HEK293 (cell line): ENCODE measurements around the gene ASMT.
A peak's percentile ranks its signal among the peaks of the same experiment; 100 is the strongest.

Source experiments
- CTCF ChIA-PET: fragments of 350-600 bp; formaldehyde crosslinking; extraction: SDS; loops from one replicate; lab custom pipeline; 2021; ENCODE audit warnings: antibody characterized with exemption; lab: Yijun Ruan, JAX
- POLR2A ChIA-PET: fragments of 300-600 bp; formaldehyde crosslinking; extraction: SDS; loops from one replicate; lab custom pipeline; 2020; ENCODE audit warnings: antibody characterized with exemption, inconsistent platforms; lab: Yijun Ruan, JAX
- H3K27ac ChIP-seq: fragments of 200-500 bp; sonication (Bioruptor generic); 2 replicates; pipeline ENCODE4 v1.5.1; 2014; ENCODE audit warnings: low read depth, low read length, control low read depth, inconsistent platforms; ENCODE audit errors: extremely low read depth
- H3K36me3 ChIP-seq, 2 experiments: fragments of 200-500 bp in 1 of 2; sonication (Bioruptor generic) in 1 of 2; 1 replicate in 1 of 2; 2 replicates in 1 of 2; pipeline ENCODE4 v1.5.1; 2014 to 2017; ENCODE audit warnings: inconsistent platforms in 2 of 2, low read length in 2 of 2; ENCODE audit not compliant: control insufficient read depth in 2 of 2, insufficient read depth in 1 of 2
- H3K4me1 ChIP-seq: fragments of 200-500 bp; sonication (Bioruptor generic); 2 replicates; pipeline ENCODE4 v1.5.1; 2014; ENCODE audit warnings: mild to moderate bottlenecking, low read length, inconsistent platforms; ENCODE audit not compliant: control insufficient read depth, insufficient read depth
- H3K4me3 ChIP-seq: 2 replicates; pipeline ENCODE4 v1.5.1; 2011; ENCODE audit warnings: low read depth, mild to moderate bottlenecking, control low read depth, low read length, moderate library complexity
- H3K9me3 ChIP-seq: fragments of 200-500 bp; sonication (Bioruptor generic); 2 replicates; pipeline ENCODE4 v1.5.1; 2014; ENCODE audit warnings: low read depth, low read length, inconsistent platforms; ENCODE audit not compliant: control insufficient read depth, insufficient read depth
- EGR2 ChIP-seq: fragments of 450-650 bp; formaldehyde crosslinking; IDR thresholded peaks from 2 replicates; pipeline ENCODE4 v1.5.1; 2016; ENCODE audit warnings: low read depth, missing biosample characterization, missing genetic modification characterization
- GLI2 ChIP-seq: fragments of 450-650 bp; formaldehyde crosslinking; IDR thresholded peaks from 2 replicates; pipeline ENCODE4; 2017; ENCODE audit warnings: missing biosample characterization, missing genetic modification characterization, low read depth, borderline replicate concordance
- GLIS1 ChIP-seq: fragments of 450-650 bp; formaldehyde crosslinking; IDR thresholded peaks from 2 replicates; pipeline ENCODE4 v1.5.1; 2016; ENCODE audit warnings: missing biosample characterization, missing genetic modification characterization
- GLIS2 ChIP-seq: fragments of 450-650 bp; formaldehyde crosslinking; IDR thresholded peaks from 2 replicates; pipeline ENCODE4 v1.5.1; 2016; ENCODE audit warnings: missing biosample characterization, missing genetic modification characterization
- HOXA7 ChIP-seq: sonication (generic); formaldehyde crosslinking; IDR thresholded peaks from 2 replicates; pipeline ENCODE4 v1.8.1; 2022; ENCODE audit warnings: missing genetic modification reagents, borderline replicate concordance
- KLF1 ChIP-seq: fragments of 450-650 bp; formaldehyde crosslinking; IDR thresholded peaks from 2 replicates; pipeline ENCODE4 v1.5.1; 2016; ENCODE audit warnings: missing biosample characterization, missing genetic modification characterization
- OVOL3 ChIP-seq: fragments of 450-650 bp; formaldehyde crosslinking; IDR thresholded peaks from 2 replicates; pipeline ENCODE4 v1.5.1; 2016; ENCODE audit warnings: missing biosample characterization, missing genetic modification characterization
- SCRT2 ChIP-seq: fragments of 450-650 bp; formaldehyde crosslinking; IDR thresholded peaks from 2 replicates; pipeline ENCODE4 v1.5.1; 2016; ENCODE audit warnings: missing biosample characterization, missing genetic modification characterization
- SP2 ChIP-seq: fragments of 450-650 bp; formaldehyde crosslinking; IDR thresholded peaks from 2 replicates; pipeline ENCODE4 v1.5.1; 2016; ENCODE audit warnings: missing biosample characterization, missing genetic modification characterization
- SP3 ChIP-seq: fragments of 450-650 bp; formaldehyde crosslinking; IDR thresholded peaks from 2 replicates; pipeline ENCODE4 v1.5.1; 2016; ENCODE audit warnings: missing biosample characterization, missing genetic modification characterization
- TRIM28 ChIP-seq: IDR thresholded peaks from 2 replicates; pipeline ENCODE4 v1.6.1; 2011; ENCODE audit warnings: low read length, control low read depth, borderline replicate concordance
- ZBTB17 ChIP-seq: fragments of 450-650 bp; formaldehyde crosslinking; IDR thresholded peaks from 2 replicates; pipeline ENCODE4 v1.5.1; 2016; ENCODE audit warnings: missing biosample characterization, missing genetic modification characterization
- ZBTB20 ChIP-seq: fragments of 450-650 bp; formaldehyde crosslinking; IDR thresholded peaks from 2 replicates; pipeline ENCODE4 v1.5.1; 2016; ENCODE audit warnings: missing biosample characterization, missing genetic modification characterization
- ZBTB48 ChIP-seq: fragments of 450-650 bp; formaldehyde crosslinking; IDR thresholded peaks from 2 replicates; pipeline ENCODE4 v1.5.1; 2016; ENCODE audit warnings: missing biosample characterization, missing genetic modification characterization
- ZFHX2 ChIP-seq: fragments of 450-650 bp; formaldehyde crosslinking; conservative IDR thresholded peaks from 2 replicates; pipeline ENCODE4 v1.5.1; 2016; ENCODE audit warnings: missing biosample characterization, missing genetic modification characterization
- ZNF155 ChIP-seq: fragments of 450-650 bp; formaldehyde crosslinking; IDR thresholded peaks from 2 replicates; pipeline ENCODE4 v1.5.1; 2016; ENCODE audit warnings: missing biosample characterization, missing genetic modification characterization
- ZNF48 ChIP-seq: fragments of 450-650 bp; formaldehyde crosslinking; IDR thresholded peaks from 2 replicates; pipeline ENCODE4 v1.5.1; 2016; ENCODE audit warnings: missing biosample characterization, missing genetic modification characterization
- ZNF548 ChIP-seq: fragments of 450-650 bp; formaldehyde crosslinking; IDR thresholded peaks from 2 replicates; pipeline ENCODE4 v1.5.1; 2016; ENCODE audit warnings: missing biosample characterization, missing genetic modification characterization
- ZNF610 ChIP-seq: fragments of 450-650 bp; formaldehyde crosslinking; IDR thresholded peaks from 2 replicates; pipeline ENCODE4 v1.5.1; 2016; ENCODE audit warnings: missing biosample characterization, missing genetic modification characterization, borderline replicate concordance
- ZNF658 ChIP-seq: fragments of 450-650 bp; formaldehyde crosslinking; IDR thresholded peaks from 2 replicates; pipeline ENCODE4; 2016; ENCODE audit warnings: missing biosample characterization, missing genetic modification characterization
- TF ChIP-seq, protein P1 (sequence below): fragments of 450-650 bp; formaldehyde crosslinking; IDR thresholded peaks from 2 replicates; pipeline ENCODE4 v1.5.1; 2016; ENCODE audit warnings: missing biosample characterization, missing genetic modification characterization
- TF ChIP-seq, protein P2 (sequence below): sonication (generic); formaldehyde crosslinking; IDR thresholded peaks from 2 replicates; pipeline ENCODE4 v1.8.1; 2022; ENCODE audit warnings: mild to moderate bottlenecking, moderate library complexity, missing genetic modification reagents
- TF ChIP-seq, protein P3 (sequence below): fragments of 450-650 bp; formaldehyde crosslinking; IDR thresholded peaks from 2 replicates; pipeline ENCODE4 v1.5.1; 2017; ENCODE audit warnings: missing biosample characterization, missing genetic modification characterization
- TF ChIP-seq, protein P4 (sequence below): fragments of 450-650 bp; formaldehyde crosslinking; IDR thresholded peaks from 2 replicates; pipeline ENCODE4 v1.5.1; 2016; ENCODE audit warnings: missing biosample characterization, missing genetic modification characterization
- TF ChIP-seq, protein P5 (sequence below): fragments of 450-650 bp; formaldehyde crosslinking; IDR thresholded peaks from 2 replicates; pipeline ENCODE4 v1.5.1; 2017; ENCODE audit warnings: missing biosample characterization, missing genetic modification characterization

The ASMT gene

DNA sequence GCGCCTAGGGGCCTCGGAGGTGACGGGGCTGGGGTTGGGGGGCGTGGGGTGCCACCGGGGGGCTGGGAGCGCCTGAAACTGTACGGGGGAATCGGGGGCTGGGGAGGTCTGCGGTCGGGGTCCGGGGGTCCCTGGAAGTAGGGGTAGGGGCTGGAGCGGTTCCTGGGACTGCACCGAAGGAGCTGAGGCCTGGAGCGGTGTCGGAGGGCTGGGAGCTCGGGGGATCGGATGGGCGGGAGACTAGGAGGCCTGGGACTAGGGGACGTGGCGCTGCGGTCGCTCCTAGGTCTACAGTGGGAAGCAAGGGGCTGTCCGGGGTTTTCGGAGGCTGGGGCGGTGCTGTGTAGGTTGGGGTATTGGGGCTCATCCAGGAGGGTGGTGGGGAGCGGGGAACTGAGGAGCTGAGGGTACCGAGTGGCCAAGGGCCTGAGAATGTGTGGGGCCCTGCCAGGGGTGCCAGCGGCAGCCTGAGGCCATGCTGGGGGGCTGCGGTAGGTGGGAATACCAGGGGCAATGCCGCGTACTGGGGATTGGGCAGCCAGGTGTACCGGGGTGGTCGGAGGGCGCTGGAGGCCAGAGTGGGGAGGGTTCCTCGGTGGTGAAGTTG lies 22.9 kb upstream of the ASMT start:
- peaks cover 18 to 36% of the 10 kb centered on the region in 2 experiments; a peak in 2 of 3 replicates for H3K36me3 ChIP-seq
- H3K4me1 ChIP-seq: no peaks in the 10 kb centered on the region
- POLR2A ChIA-PET: no interaction called here
- peak overlapping the region; percentile 96 for H3K4me3 ChIP-seq
- H3K9me3 ChIP-seq: no peaks in the 10 kb centered on the region
- peak overlapping the region; percentile 77 for H3K27ac ChIP-seq
- TF ChIP-seq GLIS1 (peak; percentile 28; the same call in 1 of the 2 replicates), GLIS2 (tag by site-specific recombination) (peak; percentile 83)
- TF ChIP-seq, protein P1, sequence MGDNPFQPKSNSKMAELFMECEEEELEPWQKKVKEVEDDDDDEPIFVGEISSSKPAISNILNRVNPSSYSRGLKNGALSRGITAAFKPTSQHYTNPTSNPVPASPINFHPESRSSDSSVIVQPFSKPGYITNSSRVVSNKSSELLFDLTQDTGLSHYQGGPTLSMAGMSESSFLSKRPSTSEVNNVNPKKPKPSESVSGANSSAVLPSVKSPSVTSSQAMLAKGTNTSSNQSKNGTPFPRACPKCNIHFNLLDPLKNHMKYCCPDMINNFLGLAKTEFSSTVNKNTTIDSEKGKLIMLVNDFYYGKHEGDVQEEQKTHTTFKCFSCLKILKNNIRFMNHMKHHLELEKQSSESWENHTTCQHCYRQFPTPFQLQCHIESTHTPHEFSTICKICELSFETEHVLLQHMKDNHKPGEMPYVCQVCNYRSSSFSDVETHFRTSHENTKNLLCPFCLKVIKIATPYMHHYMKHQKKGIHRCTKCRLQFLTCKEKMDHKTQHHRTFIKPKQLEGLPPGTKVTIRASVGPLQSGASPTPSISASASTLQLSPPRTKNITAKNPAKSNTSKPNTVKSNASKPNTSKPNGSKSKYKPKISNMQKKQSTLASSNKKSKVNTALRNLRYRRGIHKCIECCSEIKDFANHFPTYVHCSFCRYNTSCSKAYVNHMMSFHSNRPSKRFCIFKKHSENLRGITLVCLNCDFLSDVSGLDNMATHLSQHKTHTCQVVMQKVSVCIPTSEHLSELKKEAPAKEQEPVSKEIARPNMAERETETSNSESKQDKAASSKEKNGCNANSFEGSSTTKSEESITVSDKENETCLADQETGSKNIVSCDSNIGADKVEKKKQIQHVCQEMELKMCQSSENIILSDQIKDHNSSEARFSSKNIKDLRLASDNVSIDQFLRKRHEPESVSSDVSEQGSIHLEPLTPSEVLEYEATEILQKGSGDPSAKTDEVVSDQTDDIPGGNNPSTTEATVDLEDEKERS (tag by site-specific recombination): no peak
- TF ChIP-seq, protein P2, sequence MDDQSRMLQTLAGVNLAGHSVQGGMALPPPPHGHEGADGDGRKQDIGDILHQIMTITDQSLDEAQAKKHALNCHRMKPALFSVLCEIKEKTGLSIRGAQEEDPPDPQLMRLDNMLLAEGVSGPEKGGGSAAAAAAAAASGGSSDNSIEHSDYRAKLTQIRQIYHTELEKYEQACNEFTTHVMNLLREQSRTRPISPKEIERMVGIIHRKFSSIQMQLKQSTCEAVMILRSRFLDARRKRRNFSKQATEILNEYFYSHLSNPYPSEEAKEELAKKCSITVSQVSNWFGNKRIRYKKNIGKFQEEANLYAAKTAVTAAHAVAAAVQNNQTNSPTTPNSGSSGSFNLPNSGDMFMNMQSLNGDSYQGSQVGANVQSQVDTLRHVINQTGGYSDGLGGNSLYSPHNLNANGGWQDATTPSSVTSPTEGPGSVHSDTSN (CRISPR knock-in tag): 0 out of 2 replicates have a peak, but pooled peaks have one; percentile 11
- TF ChIP-seq, protein P3, sequence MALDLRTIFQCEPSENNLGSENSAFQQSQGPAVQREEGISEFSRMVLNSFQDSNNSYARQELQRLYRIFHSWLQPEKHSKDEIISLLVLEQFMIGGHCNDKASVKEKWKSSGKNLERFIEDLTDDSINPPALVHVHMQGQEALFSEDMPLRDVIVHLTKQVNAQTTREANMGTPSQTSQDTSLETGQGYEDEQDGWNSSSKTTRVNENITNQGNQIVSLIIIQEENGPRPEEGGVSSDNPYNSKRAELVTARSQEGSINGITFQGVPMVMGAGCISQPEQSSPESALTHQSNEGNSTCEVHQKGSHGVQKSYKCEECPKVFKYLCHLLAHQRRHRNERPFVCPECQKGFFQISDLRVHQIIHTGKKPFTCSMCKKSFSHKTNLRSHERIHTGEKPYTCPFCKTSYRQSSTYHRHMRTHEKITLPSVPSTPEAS (tag by site-specific recombination): no peak
- TF ChIP-seq, all 188 proteins: peak for 3
- CTCF ChIA-PET: no interaction called here

DNA sequence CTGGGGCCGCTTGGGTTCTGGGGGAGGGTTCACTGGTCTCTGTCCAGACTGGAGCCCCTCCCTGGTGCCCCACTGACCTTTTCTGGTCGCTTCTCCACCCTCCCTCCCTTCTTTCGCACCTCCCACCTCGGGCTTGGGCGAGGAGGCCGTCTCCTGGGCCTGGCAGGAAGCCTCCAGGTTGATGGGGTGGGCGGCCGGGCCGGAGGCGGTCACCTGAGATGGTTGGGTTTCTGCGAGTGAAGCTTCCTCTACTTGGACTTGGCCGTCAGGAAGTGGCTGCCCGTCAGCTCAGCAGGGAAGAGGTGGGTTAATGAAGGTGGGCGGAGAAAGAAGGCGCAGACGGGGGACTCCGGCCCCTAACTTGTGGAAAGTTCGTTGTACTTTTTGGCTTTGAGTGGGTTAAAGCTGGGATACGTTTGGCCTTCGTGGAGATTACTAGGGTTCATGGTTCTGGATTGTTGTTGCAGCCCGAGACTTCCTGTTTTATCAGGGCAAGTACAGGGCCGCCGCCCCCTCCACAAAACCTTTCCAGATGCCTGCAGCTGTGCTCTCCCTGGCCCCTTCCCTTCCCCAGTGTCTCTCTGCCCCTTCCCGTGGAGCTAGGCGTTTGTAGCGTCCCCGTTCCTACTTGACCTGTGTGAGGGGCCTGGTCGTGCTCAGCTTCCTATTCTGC lies 22.3 kb upstream of the ASMT start:
- ChIA-PET POLR2A (no interaction called here), CTCF (no interaction called here)
- Histone ChIP-seq H3K4me3 (peak overlapping the region; percentile 96), H3K4me1 (no peaks in the 10 kb centered on the region), H3K9me3 (no peaks in the 10 kb centered on the region), H3K27ac (peak overlapping the region; percentile 77), H3K36me3 (peaks cover 18 to 42% of the 10 kb centered on the region in 2 experiments; a peak in 2 of 3 replicates)
- TF ChIP-seq ZBTB20: no peak
- peak; percentile 20; the same call in 1 of the 2 replicates for TF ChIP-seq ZBTB48
- TF ChIP-seq, protein P2 (CRISPR knock-in tag): no peak
- no peak for TF ChIP-seq ZNF658
- no peak for TF ChIP-seq KLF1 (tag by site-specific recombination)
- peak; percentile 76 for TF ChIP-seq SP3 (tag by site-specific recombination)
- TF ChIP-seq SP2: peak; percentile 83
- TF ChIP-seq ZNF548: no peak
- no peak for TF ChIP-seq GLI2 (tag by site-specific recombination)
- no peak for TF ChIP-seq OVOL3 (tag by site-specific recombination)
- TF ChIP-seq EGR2 (tag by site-specific recombination): peak; percentile 97
- TF ChIP-seq SCRT2 (tag by site-specific recombination): no peak
- no peak for TF ChIP-seq HOXA7 (CRISPR knock-in tag)
- no peak for TF ChIP-seq ZNF155
- TF ChIP-seq ZNF610 (tag by site-specific recombination): no peak
- no peak for TF ChIP-seq ZBTB17 (tag by site-specific recombination)
- TF ChIP-seq TRIM28: no peak
- TF ChIP-seq, protein P4, sequence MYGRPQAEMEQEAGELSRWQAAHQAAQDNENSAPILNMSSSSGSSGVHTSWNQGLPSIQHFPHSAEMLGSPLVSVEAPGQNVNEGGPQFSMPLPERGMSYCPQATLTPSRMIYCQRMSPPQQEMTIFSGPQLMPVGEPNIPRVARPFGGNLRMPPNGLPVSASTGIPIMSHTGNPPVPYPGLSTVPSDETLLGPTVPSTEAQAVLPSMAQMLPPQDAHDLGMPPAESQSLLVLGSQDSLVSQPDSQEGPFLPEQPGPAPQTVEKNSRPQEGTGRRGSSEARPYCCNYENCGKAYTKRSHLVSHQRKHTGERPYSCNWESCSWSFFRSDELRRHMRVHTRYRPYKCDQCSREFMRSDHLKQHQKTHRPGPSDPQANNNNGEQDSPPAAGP (tag by site-specific recombination): no peak
- no peak for TF ChIP-seq GLIS1
- TF ChIP-seq ZFHX2 (tag by site-specific recombination): peak; percentile 97
- TF ChIP-seq, protein P5, sequence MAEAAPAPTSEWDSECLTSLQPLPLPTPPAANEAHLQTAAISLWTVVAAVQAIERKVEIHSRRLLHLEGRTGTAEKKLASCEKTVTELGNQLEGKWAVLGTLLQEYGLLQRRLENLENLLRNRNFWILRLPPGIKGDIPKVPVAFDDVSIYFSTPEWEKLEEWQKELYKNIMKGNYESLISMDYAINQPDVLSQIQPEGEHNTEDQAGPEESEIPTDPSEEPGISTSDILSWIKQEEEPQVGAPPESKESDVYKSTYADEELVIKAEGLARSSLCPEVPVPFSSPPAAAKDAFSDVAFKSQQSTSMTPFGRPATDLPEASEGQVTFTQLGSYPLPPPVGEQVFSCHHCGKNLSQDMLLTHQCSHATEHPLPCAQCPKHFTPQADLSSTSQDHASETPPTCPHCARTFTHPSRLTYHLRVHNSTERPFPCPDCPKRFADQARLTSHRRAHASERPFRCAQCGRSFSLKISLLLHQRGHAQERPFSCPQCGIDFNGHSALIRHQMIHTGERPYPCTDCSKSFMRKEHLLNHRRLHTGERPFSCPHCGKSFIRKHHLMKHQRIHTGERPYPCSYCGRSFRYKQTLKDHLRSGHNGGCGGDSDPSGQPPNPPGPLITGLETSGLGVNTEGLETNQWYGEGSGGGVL (tag by site-specific recombination): peak; percentile 39
- TF ChIP-seq ZNF48 (tag by site-specific recombination): no peak
